Amygdala (tissue), 56 donors: ENCODE data around the gene CACNA1I.

Source experiments
- DNase-seq, 56 donors: peaks; one replicate each; lab custom pipeline; 2025; lab: John Stamatoyannopoulos, UW

CACNA1I gene

DNA sequence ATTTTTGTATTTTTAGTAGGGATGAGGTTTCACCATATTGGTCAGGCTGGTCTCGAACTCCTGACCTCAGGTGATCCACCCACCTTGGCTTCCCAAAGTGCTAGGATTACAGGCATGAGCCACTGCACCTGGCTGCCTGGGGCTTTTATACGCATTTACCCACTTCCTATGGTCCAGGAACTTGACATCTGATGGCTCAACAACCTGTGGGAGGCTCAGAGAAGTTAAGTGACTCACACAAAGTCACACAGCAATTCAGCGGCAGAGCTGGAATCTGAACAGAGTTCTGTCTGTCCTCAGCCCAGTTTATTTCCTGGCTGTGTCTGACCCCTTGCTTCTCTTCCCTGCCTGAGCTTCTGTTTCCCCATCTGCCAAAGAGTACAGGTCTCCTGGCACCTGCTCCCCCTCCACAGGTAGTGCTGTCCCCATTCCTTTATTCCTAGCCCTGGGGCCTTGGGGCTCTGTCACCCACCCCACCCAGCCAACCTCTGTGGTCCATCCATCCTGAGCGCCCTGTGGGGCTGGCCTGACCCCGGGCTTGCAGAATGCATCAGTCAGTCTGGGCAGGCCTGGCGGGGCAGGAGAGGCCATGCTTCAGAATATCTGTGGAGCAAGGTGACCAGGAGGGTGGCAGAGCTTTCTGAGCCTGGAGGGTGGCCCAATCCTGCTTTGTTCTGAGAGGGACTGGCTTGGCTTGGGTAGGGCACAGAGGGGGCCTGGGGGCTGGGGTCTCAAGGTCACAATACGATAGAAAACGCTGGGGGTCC lies 50.6 kb downstream of the CACNA1I start:
- DNase-seq = no peak

DNA sequence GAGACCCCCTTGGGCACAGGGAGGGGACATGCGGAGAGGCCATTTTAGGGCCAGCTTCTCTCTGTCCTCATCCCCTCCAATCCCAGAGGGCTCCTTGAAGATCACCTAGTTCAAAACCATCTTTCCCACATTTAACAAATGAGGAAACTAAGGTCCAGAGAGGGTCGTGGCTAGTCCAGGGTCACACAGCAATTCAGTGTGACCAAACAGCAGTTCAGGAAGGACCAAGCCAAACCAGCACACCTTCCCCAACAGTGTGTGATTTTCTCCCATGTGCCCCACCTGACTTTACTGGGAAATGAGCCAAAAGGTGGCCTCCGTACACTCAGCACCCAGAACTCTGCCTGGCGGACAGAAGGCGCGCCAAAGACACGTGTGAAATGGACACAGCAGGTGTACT lies 51.3 kb downstream of the CACNA1I start:
- no peak for DNase-seq

GRCh38 chr22:39622881-39623367 lies 52.4 kb downstream of the CACNA1I start:
- peak in 18 of 56 donors; percentile 3 to 65 (median 15) for DNase-seq

DNA sequence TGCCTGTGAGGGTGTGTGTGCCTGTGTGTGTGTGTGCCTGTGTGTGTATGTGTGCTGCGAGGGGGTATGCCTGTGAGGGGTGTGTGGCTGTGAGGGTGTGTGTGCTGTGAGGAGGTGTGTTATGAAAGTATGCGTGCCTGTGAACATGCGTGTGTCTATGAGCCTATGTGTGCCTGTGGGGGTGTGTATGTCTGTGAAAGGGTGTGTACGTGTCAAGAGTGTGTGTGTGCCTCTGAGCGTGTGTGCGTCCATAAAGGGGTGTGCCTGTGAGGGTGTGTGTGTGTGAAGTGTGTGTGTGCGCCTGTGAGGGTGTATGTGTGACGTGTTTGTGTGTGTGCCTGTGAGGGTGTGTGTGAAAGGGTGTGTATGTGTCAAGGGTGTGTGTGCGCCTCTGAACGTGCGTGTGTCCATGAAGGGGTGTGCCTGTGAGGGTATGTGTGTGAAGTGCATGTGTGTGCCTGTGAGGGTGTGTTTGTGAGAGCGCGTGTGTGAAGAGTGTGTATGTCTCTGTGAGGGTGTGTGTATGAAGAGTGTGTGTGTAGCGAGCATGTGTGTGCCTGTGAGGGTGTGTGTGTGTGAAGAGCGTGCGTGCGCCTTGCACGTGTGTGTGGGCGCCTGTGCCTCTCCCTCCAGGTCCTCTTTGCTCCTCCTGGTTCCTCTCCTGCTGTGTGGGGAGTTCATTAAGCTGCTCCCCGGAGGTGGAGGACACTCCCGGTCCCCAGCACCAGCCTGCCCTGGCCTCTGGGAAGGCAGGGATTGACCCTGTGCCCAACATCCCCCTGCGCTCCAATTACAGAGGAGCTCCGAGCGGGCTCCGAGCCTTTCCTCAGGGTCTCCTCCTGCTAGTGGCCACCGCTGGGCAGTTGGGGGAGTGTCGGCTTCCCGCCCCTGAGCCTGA lies 53.3 kb downstream of the CACNA1I start:
- DNase-seq = no peak

DNA sequence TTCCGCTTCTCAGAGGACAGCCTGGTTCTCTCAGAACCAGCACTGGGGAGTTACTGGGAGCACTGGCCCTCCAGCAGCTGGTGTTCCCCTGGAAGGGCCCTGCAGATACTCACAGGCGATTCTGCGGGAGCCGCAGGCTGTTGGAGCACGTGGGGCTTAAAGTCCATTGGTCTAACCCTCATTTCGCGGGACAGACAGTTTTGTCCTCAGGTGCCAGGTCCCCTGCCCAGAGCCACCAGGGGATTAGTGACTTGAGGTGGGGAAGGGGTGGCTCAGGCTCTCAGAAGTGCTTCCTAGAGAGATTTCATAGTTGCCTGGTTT lies 53.9 kb downstream of the CACNA1I start:
- no peak for DNase-seq

- no peak for DNase-seq
Measured at GRCh38 chr22:39625569-39626537, 55.3 kb downstream of the CACNA1I start.

- DNase-seq = no peak
Measured at GRCh38 chr22:39627208-39627607, 56.7 kb downstream of the CACNA1I start.

GRCh38 chr22:39627865-39628562 lies 57.5 kb downstream of the CACNA1I start:
- no peak for DNase-seq

- DNase-seq = no peak
Measured at GRCh38 chr22:39628563-39629080, 58.1 kb downstream of the CACNA1I start.

GRCh38 chr22:39629851-39630250 lies 59.3 kb downstream of the CACNA1I start:
- DNase-seq = no peak

DNA sequence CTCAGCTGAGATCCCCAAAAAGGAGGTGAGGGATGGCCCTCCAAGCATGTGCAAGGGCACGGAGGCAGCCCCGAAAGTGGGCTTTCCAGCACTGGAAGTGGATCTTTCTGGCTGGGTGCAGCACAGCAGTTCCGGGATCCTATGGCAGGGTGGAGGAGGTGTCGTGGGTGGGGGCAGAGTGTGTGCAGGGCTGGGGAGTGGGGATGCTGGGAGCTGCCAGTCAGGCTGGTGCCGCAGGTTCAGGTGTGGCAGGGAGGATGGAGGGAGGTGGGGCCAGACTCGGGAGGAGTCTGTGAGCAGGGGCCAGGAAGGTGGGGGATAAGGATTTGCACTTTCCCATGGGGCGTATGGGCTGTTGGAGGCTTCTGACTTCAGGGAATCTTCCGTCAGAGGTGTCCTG lies 60.2 kb downstream of the CACNA1I start:
- no peak for DNase-seq

- DNase-seq = no peak
Measured at GRCh38 chr22:39631381-39632286, 61.1 kb downstream of the CACNA1I start.

- peak in 8 of 56 donors; percentile 6 to 47 (median 20) for DNase-seq
Measured at GRCh38 chr22:39634530-39635405, 64.2 kb downstream of the CACNA1I start.

GRCh38 chr22:39635719-39636118 lies 65.2 kb downstream of the CACNA1I start:
- DNase-seq = no peak

GRCh38 chr22:39638958-39639357 lies 68.4 kb downstream of the CACNA1I start:
- no peak for DNase-seq

DNA sequence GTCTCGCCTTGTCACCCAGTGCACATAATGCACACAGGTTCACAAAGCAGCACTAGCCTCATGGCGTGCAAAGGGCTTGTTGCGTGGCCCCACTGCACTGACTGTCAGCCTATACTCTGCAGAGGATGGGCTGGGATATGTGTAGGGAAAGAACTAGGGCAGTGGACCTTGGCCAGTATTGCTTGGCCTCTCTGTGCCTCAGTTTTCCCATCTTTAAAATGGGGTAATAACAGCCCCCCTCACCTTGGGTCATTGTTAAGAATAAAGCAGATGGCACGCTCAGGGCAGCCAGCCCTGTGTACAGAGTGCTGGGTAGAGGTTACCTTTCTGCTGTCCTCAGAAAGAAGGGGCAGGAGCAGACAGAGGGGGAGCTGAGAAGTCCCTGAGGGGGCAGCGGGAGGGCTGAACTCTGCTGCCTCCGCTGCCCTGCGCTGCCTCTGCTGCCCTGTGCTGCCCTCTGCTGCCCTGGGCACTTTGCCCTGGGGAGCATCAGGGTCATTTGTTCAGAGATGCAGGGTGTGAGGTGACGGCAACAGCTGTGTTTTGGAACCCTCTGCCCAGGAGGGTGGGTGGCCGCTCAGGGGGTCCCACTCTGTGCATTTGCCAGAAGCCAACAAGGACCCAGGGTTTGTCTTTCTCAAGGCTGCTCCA lies 71.2 kb downstream of the CACNA1I start:
- DNase-seq = no peak
